Kidney epithelial cell (primary cell): ENCODE results near the gene CDKL5. TPM values are rescaled to one million over a fixed set of nuclear protein-coding genes. Genes with fewer than 3 reads are reported as not detected.

Experiments
- DNase-seq: peaks from one replicate; pipeline ENCODE4 v3.0.0-alpha.2; 2010; ENCODE audit warnings: low read depth
- H3K27me3 ChIP-seq: 2 replicates; pipeline ENCODE4 v1.6.0; 2011; ENCODE audit warnings: low read length; ENCODE audit not compliant: control insufficient read depth, insufficient read depth
- H3K36me3 ChIP-seq: 2 replicates; pipeline ENCODE4 v1.5.1; 2011; ENCODE audit warnings: low read length; ENCODE audit not compliant: control insufficient read depth, insufficient read depth
- H3K4me3 ChIP-seq: 2 replicates; pipeline ENCODE4 v1.5.1; 2011; ENCODE audit warnings: low read depth, mild to moderate bottlenecking, control low read depth, low read length
- CTCF ChIP-seq: IDR thresholded peaks from 2 replicates; pipeline ENCODE4 v1.5.1; 2011; ENCODE audit warnings: mild to moderate bottlenecking, moderate library complexity, low read length, control low read depth, inconsistent platforms; ENCODE audit not compliant: insufficient read depth, poor library complexity, severe bottlenecking
- total RNA-seq: library from RNA; depleted of rRNA; stranded (reverse); fragments of >200 nt; gene quantifications from 2 replicates; pipeline ENCODE4 v1.2.3, GENCODE V29; 2015

CDKL5 gene
- total RNA-seq, 1 donor from 2014 or later, result 6.9 TPM

GRCh38 chrX:18638398-18638797 lies 213.0 kb downstream of the CDKL5 start:
- no peaks in the 10 kb centered on the region for H3K36me3 ChIP-seq
- no peak for DNase-seq
- H3K4me3 ChIP-seq, result no peak overlapping the region
- no peak for TF ChIP-seq CTCF
- no peaks in the 10 kb centered on the region for H3K27me3 ChIP-seq

- no peak for TF ChIP-seq CTCF
Observed at GRCh38 chrX:18639280-18639679, 213.9 kb downstream of the CDKL5 start.

GRCh38 chrX:18640686-18641085 lies 215.3 kb downstream of the CDKL5 start:
- no peak overlapping the region for H3K4me3 ChIP-seq
- no peak for TF ChIP-seq CTCF
- no peaks in the 10 kb centered on the region for H3K36me3 ChIP-seq
- no peaks in the 10 kb centered on the region for H3K27me3 ChIP-seq
- DNase-seq, result no peak

More at GRCh38 chrX:18639280-18639679, 213.9 kb downstream of the CDKL5 start:
- DNase-seq, result no peak
- Histone ChIP-seq H3K27me3 (no peaks in the 10 kb centered on the region), H3K36me3 (no peaks in the 10 kb centered on the region), H3K4me3 (no peak overlapping the region)

- no peak for DNase-seq
- no peak overlapping the region for H3K4me3 ChIP-seq
- no peaks in the 10 kb centered on the region for H3K36me3 ChIP-seq
- no peaks in the 10 kb centered on the region for H3K27me3 ChIP-seq
- no peak for TF ChIP-seq CTCF
Observed at GRCh38 chrX:18643243-18643642, 217.8 kb downstream of the CDKL5 start.

- Histone ChIP-seq H3K27me3 (no peaks in the 10 kb centered on the region), H3K4me3 (no peak overlapping the region), H3K36me3 (no peaks in the 10 kb centered on the region)
- DNase-seq, result no peak
- no peak for TF ChIP-seq CTCF
Observed at GRCh38 chrX:18643853-18644252, 218.4 kb downstream of the CDKL5 start.

GRCh38 chrX:18647621-18648020 lies 222.2 kb downstream of the CDKL5 start:
- H3K36me3 ChIP-seq, result no peaks in the 10 kb centered on the region
- H3K27me3 ChIP-seq, result no peaks in the 10 kb centered on the region
- TF ChIP-seq CTCF, result no peak
- no peak overlapping the region for H3K4me3 ChIP-seq
- no peak for DNase-seq
